ENCODE measurements around the gene ZBTB18.

ZBTB18 gene

DNA sequence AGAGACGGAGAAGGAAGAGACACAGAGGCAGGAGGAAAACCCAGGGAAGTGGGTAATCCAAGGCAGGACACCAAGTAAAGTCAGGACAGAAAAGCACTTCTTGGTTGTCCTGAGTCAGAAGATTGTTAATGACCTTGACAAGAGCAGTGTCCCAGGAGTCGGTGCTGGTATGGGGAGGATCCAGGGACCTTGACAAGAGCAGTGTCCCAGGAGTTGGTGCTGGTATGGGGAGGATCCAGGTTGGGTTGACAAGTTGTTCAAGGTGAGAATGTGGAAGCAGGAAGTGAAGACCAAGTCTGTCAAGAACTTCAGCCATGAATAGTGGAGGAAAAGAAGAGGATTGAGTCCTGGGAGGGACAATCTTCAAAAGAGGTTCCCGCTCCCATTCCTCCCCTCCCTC lies 31.9 kb downstream of the ZBTB18 start:
- intact Hi-C loops (cut with DNase I): no loop called here
- DNase-seq: no peak

DNA sequence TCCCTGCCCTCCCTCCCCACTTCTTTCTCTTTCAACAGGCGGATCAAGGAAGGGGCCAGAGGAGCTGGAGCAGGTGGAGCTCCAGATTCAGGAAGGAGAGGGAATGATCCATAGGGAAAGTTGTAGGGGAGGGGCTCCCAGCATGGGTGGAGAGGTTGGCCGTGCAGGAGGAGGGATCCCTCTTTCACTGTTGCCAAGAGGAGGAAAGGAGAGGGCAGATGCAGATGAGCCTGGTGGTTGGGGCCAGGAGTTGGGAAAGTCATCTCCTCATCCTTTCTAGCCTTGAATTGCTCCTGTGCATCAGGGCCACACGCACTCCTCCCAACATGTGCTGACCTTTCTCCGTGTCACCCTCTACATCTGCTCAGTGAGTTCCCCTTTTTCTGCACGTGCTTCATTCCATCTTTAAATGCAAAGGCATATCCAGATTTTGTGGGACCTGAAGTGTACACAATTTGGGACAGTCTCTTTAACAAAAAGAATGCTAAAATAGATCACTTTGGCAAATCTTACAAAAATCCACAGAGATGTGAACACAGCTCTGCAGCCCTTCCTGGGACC lies 32.4 kb downstream of the ZBTB18 start:
- DNase-seq: no peak
- intact Hi-C loops (cut with DNase I): no loop called here

DNA sequence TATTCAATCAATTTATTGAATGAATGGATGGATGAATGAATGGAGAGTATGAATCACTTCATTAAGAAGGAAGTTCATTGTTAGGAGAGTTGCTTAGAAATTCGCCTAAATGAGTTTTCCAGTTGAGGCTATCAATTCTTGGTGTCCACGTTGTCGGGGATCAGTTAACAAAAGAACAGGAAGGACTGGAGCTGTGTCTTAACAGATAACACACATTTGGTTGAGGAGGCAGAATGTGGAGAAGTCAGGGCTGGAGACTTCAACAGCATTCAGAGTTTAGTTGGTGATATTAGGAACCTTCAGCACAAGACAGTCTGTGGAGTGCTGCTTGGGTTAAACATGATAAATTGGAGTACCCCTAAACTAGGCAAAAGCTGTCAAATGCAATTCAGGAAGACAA lies 33.7 kb downstream of the ZBTB18 start:
- no peak for DNase-seq
- intact Hi-C loops (cut with DNase I): no loop called here

DNA sequence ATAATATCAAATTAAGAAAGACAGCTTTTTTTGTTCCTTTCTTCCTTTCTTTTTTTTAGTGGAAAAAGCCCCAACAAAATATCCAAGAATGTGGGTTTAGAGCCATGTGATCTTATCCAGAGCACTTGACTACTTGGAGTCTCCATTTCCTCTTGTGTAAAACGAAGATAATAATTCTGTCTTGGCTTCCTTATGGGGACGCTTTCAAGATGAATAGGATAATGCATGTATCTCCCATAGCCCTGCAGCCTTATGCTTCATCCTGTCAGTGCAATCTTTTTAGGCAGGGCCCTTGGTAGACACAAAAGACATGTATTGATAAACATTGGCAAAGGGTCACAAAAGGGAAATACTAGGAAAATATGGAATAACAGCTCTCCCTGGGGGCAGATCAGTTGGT lies 34.8 kb downstream of the ZBTB18 start:
- DNase-seq: no peak
- intact Hi-C loops (cut with DNase I): no loop called here

DNA sequence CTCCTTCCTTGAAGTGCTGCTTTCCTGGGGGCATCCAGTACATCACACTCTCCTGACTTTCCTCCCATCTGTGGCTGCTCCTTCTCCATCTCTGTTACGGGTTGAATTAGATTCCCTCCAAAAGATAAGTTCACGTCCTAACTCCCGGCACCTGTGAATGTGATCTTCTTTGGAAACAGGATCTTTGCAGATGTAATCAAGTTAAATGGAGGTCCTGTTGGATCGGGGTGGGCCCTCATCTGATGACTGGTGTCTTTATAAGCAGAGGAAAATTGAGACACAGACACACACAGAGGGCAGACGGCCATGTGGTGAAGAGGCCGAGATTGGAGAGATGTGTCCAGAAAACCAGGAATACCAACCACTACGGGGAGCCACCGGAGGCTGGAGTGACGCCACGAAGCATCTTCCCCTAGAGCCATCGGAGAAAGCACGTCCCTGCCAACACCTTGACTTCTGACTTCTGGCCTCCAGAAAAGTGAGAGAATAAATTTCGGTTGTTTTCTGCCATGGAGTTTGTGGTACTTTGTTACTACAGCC lies 36.0 kb downstream of the ZBTB18 start:
- intact Hi-C loops (cut with DNase I): no loop called here
- no peak for DNase-seq

DNA sequence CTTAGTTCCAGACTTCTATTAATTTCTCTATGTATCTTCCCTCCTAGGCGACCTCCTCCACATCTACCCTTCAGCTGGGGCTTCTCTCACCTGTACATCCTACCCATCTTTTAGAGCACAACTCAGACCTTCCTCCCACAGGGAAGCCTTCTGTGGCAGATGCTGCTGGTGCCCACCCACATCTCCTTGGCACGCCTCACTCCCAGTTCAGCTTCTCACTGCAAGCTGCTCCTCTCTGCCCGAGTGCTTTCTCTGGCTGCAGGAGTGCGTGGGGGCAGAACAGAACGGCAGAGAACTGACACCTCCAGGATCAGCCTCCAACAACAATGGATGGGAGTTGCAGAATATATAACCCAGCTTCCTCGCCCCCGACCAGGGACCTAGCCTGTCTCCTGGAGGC lies 36.5 kb downstream of the ZBTB18 start:
- intact Hi-C loops (cut with DNase I): no loop called here
- peak in 8 of 10 donors; percentile 56 to 95 (median 70) for DNase-seq

DNA sequence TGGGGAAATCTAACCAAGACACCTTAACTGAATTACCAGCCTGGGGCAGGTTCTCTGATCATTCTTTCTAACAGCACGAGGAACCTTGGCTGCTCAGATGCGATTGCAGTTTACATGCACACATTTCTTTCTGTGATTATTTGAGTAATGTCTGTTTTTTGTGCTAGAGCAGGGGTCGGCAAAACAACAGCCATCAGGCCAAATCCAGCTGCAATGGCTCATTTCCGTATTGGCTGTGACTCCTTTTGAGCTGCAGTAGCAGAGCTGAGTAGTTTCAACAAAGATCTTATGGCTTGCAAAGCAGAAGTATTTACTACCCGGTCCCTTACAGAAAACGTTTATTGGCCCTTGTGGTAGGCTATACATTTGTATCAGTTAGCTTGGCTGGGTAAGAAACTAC lies 37.1 kb downstream of the ZBTB18 start:
- intact Hi-C loops (cut with DNase I): no loop called here
- no peak for DNase-seq

DNA sequence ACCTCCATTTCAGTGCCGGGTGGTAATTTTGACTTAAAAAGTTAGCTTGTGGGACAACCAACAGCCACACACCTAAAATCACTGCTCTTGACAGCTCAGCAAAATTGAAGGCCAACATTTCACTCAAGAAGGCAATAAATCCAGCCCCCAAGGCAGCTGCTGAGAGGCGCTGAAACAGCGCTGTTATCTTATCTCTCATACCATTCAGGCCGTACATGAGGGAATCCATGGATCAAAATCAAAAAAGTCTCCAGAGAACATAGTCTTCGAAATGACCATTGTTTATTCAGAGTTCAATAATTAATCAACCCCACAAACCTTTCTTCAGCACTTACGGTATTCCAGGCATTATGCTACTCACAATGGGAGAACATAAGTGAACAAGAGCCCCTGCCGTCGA lies 38.5 kb downstream of the ZBTB18 start:
- intact Hi-C loops (cut with DNase I): no loop called here
- DNase-seq: no peak

DNA sequence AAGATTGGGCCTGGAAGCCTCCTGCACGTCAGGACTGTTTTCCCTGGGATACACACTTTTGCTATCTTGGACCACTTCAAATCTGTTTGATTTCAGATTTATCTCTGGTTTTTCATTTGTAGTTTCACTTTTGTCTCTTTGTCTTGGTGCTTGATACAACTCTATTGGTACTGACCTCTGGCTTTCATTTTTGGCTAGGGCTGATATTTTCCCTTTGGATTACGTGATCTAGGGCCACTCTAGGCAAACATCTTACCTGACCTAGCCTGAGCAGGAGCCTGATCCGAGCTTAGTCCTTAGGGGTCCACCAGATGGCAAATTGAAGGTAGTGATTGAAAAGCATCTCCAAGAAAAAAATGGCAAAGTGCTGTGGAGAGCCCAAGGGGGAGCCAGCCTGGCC lies 39.6 kb downstream of the ZBTB18 start:
- intact Hi-C loops (cut with DNase I): no loop called here
- DNase-seq: no peak

DNA sequence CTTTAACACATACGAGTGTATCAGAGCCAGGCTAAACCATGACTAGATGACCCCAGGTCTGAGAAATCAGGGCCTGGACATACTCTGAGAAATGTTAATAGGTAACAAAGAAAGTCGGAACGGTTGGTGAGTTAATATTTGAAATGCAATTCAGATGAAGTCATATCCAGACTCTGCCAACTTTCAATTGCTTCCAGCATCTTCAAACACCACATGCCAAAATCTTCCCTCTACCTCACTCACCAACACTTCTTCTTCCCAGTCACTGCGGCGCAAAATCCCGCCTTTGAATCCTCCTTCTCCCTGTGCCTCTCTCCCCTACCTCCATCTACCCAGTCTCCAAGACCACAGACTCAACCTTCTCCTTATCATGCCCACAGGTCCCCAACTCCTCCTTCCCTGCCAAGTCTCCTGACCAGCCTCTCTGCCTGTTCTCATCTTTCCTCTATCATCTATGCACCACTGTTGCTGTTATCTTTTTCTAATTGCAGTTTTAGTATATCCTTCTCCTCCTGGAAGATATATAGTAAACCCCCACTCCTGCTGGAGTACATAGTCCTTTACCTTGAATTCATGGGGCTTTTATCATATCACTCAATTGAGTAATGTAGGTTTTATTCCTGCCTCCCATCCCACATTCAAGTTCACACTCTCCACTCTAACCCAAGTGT lies 41.3 kb downstream of the ZBTB18 start:
- intact Hi-C loops (cut with DNase I): no loop called here
- DNase-seq: no peak

DNA sequence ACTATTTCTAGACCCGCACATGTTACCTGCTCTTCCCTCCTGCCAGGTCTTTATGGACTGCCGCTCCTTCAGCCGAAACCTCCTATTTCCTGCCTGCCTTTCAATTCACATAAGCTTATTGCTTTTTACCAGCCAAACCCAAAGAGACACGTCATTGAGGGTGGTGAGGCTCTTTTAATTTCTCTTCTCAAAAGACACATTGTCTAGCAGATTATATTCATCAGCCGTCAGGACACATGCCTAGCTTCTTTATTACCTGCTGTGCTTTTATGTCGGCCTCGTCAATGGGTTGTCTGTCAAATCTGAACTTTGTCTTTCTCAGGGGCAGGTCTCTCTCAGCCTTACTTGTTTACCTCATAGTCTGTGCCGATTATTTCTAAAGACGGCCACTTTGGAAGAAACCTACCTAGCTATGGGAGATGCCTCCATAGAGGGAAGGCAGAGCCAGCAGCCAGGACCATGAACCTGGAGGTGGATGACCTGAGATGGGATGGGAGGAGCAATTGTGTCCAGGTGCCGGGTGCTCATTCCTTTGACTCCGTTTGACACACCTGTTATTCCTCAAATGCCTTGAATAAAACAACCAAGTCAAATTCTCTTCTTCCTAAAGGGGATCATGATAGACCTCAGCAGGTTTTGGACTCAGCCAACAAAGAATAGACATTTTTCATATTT lies 42.0 kb downstream of the ZBTB18 start:
- intact Hi-C loops (cut with DNase I): no loop called here
- DNase-seq: no peak

DNA sequence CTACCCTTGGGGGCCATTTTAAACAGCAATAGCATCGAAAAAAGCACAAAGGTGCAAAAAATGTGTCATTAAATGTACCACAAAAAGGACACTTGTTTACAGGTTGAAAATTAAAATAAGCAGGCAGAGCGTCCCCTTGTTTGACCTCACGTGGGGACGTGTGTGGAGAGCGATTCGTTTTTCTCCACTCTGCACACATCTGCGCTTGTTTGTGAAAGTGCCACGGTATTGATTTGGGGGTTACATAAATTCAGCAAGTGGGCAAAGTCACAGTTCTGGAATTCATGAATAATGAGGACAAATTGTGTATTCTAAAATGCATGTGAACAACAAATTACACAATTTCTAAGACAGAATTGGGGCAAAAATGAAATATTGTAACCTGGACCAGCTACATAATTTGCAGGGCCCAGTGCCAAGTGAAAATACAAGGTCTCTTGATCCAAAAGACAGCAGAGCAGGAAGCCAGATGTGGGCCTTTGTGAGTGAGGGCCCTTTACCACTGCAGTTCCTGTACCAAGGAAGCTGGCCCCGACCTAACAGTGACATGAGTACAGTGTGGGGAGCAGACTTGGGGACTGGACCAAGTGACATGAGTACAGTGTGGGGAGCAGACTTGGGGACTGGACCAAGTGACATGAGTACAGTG lies 43.9 kb downstream of the ZBTB18 start:
- no peak for DNase-seq

DNA sequence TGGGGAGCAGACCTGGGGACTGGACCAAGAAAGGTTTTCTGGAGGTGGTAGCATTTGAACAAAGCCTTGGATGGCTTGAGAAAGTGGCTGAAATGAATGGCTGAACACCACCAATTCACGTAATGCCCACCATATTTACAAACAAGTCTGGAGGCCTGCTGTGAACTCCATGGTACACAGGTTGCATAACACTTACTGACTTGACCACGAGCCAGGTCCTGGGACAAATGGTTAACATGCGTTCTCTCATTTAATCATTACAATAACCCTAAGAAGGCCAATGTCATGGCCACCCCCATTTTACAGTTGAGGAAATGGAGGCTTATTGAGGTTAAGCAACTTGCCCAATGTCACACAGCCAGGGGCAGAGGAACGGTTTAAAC lies 44.4 kb downstream of the ZBTB18 start:
- no peak for DNase-seq
- intact Hi-C loops (cut with DNase I): no loop called here

More for the DNA sequence above, 43.9 kb downstream of the ZBTB18 start:
- intact Hi-C loops (cut with DNase I): no loop called here

DNA sequence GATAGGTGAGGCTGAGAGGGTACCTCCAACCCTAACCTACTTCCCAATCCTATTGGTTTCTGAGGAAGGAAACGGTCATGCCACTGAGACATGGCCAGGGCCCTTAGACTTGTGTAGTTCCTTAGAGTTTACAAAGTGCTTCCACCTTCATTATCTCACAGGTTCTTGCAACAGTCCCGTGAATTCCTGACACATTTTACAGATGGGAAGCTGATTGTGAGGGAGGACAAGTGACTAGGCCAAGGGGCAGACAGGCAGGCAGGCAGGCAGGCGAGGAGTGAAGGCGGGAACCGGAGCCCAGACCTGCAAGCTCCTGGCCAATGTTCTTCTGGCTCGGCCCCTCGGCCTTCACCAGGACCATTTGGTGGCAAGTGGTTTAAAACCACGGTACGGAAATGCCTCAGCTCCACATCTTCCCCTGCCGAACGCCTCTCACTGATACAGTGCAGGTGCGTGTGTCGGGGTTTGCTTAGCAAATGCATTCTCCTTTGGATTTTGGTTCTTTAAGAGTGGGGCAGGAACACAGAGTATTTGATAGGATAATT lies 45.1 kb downstream of the ZBTB18 start:
- no peak for DNase-seq

DNA sequence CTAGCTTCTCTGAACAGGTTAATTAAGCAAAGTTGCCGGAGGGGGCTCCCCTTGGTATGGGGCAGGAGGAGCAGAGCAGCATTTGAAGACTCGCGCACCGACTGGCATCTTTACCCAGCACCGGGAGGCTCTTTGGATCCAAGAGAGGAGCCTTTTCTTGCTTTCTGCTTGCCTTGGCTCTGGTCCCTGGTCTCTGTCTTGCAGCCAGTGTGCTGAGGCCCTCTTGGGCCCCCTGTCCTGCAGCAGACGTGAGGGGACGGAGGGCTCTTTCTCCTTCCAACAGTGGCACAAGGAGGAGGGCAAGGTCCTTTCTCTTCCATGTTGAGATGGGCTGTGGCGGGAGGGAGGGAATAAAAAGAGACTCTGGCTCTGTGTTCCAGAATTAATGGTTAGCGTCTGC lies 45.6 kb downstream of the ZBTB18 start:
- intact Hi-C loops (cut with DNase I): no loop called here
- DNase-seq: no peak

More for the DNA sequence above, 45.1 kb downstream of the ZBTB18 start:
- intact Hi-C loops (cut with DNase I): no loop called here

DNA sequence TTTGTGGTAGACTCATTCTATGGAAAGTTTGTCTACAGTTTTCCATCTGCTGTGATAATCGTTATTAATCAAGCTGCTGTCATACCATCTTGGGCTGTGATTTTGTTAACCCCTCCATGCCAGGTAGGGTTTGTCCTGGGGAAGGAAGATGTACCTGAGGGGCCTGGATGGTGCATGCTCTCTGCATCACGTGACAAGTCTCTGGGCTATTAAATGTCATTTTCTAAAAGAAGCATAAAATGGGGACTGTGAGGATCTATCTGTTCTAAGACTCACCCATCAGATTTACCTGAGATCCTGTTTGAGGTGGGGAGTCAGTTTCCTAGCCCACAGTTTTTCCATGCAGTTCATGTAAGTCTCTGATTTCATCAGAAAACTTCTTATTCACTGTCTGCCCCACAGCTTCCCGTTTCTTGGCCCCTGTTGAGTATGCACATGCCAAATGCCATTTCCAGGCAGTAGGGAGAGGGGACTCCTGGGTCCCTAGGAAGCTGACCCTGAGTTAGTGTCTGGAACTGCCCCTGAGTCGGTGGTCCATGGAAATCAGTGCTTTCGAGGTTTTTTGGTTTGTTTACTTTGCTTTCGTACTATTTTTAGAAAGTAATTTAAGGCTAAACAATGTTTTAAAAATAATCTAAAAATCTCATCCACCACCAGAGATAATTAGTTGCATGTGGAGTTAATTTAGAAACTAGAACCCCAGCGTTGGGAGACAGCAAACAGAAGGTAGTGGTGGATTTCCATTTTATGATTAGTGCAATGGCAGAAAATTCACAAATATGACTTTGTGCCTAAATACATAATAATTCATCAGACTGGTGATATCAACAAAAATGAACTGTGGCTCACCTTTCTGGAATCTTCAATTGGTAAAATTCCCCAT lies 46.7 kb downstream of the ZBTB18 start:
- intact Hi-C loops (cut with DNase I): no loop called here
- no peak for DNase-seq

DNA sequence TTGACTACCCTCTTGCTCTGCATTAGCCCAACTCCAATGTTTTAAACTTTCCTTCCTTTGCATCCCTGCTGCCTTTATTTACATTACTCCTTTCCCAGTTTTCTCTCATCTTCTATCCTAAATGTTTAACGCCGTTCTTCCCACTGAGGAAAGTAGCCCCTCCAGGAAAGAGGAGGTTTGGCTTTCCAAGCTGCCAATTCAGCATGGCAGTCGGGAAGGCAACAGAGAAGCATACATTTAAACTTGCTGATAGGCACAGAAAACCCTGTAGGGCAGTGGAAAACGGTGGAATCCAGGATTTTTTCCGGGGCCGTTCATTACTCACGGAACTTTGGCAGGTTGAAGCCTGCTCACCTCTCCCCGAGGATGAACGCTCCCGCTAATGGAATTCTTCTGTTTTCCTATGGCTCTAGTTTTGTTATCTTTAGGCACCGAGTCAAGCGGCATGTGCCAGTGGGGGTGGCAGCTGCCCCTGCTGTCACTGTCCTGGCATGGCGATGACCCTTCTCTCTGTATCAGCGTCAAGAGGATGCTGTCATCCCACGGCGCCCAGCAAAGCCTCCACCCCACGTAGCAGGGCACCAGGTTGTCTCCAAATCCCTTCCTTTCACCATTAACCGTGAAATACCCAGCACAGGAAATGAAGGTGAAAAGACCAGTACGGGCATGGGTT lies 48.3 kb downstream of the ZBTB18 start:
- intact Hi-C loops (cut with DNase I): no loop called here
- no peak for DNase-seq

DNA sequence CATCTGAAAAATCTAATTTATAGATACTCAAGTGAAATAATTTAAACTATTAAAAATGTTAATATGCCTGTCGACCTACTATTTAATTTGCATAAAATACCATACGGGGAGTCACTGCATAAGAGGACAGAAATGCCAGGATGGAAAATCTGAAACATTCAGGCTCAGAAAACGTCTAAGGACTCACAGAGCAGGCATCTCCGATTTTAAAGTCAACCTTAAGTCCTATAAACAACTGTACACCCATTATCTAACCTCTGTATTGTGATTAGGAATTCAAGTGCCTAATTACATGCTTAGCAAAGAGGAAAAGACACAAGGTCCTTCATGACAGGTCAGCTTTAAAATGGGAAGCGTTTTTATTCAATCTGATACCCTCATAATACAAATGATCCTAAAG lies 49.2 kb downstream of the ZBTB18 start:
- intact Hi-C loops (cut with DNase I): no loop called here
- no peak for DNase-seq

DNA sequence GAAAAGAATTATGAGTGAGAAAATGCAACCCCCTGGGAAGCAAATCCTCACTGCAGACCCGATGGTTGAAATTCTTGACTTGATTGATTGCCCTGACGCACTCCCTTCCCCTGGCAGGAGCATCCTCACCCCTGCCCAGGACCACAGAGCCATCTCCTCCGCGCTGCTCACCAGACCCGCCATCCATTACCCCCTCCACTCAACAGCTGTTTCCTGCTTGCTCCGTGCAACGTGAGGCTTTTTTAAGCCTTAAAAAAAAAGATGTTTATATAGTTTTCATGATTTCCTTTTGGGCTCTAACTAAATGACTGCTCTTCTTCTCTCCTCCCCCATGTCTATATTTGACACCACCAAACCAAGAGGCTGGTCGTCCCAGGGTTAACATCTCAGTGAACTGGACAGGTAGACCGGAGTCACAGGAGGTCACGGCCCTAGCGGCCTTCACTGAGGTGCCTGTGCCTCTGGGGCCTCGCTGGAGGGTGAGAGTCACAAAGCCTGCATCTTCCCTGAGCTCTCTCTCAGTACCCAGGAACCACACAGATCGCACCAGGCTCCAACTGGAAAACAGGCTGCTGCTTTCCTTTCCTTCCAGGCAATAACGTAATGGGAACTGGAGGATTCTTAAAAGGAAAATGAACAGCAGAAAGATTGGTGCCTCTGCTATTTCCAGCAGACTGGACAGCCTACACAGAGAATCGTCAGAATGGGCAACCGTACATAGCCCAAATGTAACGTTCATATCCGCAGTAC lies 49.8 kb downstream of the ZBTB18 start:
- peak in 3 of 10 donors; percentile 26 to 86 (median 71) for DNase-seq
- intact Hi-C loops (cut with DNase I): no loop called here
